PC-9 (cell line): ENCODE data around the gene RBMX. TPM values are rescaled to one million over a fixed set of nuclear protein-coding genes. Genes with fewer than 3 reads are reported as not detected.
A peak's percentile ranks its signal among the peaks of the same experiment; 100 is the strongest.

Source experiments
- BruUV-seq: library from RNA; stranded (reverse); fragments of 400-500 nt; replicated peaks from 2 replicates; lab custom pipeline; 2021; lab: Mats Ljungman, UMichigan
- CTCF ChIA-PET: fragments of 300-600 bp; sonication (Branson Sonifier 250); formaldehyde crosslinking; loops from one replicate; lab custom pipeline; 2022; ENCODE audit warnings: antibody characterized with exemption; lab: Charles Lee
- POLR2A ChIA-PET: fragments of 300-600 bp; sonication (Branson Sonifier 250); formaldehyde crosslinking; loops from one replicate; lab custom pipeline; 2022; ENCODE audit warnings: antibody characterized with exemption; ENCODE audit not compliant: unreplicated experiment; lab: Charles Lee
- DNase-seq, 2 experiments: peaks; one replicate each; pipeline versions ENCODE4 v3.0.0 to v3.0.0-alpha.2; 2015 to 2022; ENCODE audit warnings: mixed read lengths in 1 of 2
- H2AFZ ChIP-seq: fragments of 200-600 bp; sonication (generic); 2 replicates; pipeline ENCODE4 v1.8.1; 2017; ENCODE audit warnings: antibody characterized with exemption
- H3F3A ChIP-seq: fragments of 200-600 bp; sonication (generic); 2 replicates; pipeline ENCODE4 v1.8.1; 2017; ENCODE audit warnings: antibody characterized with exemption, mild to moderate bottlenecking, low read depth; ENCODE audit not compliant: insufficient read depth
- H3K27ac ChIP-seq: fragments of 200-600 bp; sonication (generic); 2 replicates; pipeline ENCODE4 v1.6.1; 2016; ENCODE audit warnings: mixed run types
- H3K27me3 ChIP-seq: fragments of 200-600 bp; sonication (generic); 2 replicates; pipeline ENCODE4 v1.6.1; 2016; ENCODE audit warnings: low read depth, mixed run types; ENCODE audit not compliant: insufficient read depth
- H3K36me3 ChIP-seq: fragments of 200-600 bp; sonication (generic); 2 replicates; pipeline ENCODE4 v1.6.1; 2016; ENCODE audit warnings: low read depth, mixed run types
- H3K4me1 ChIP-seq: fragments of 200-600 bp; sonication (generic); replicated peaks from 2 replicates; pipeline ENCODE4 v1.6.1; 2016; ENCODE audit warnings: mixed run types; ENCODE audit not compliant: insufficient read depth
- H3K4me2 ChIP-seq: fragments of 200-600 bp; sonication (generic); 2 replicates; pipeline ENCODE4 v1.6.1; 2017; ENCODE audit warnings: mixed run types
- H3K4me3 ChIP-seq: fragments of 200-600 bp; sonication (generic); 2 replicates; pipeline ENCODE4 v1.6.1; 2016; ENCODE audit warnings: mixed run types
- H3K79me2 ChIP-seq: fragments of 200-600 bp; sonication (generic); 2 replicates; pipeline ENCODE4 v1.6.1; 2017; ENCODE audit warnings: low read depth, mixed run types
- H3K9me2 ChIP-seq: fragments of 200-600 bp; sonication (generic); 2 replicates; pipeline ENCODE4 v1.8.1; 2017; ENCODE audit warnings: mild to moderate bottlenecking; ENCODE audit not compliant: insufficient read depth
- H3K9me3 ChIP-seq: fragments of 200-600 bp; sonication (generic); 2 replicates; pipeline ENCODE4 v1.8.1; 2016; ENCODE audit warnings: low read depth; ENCODE audit not compliant: insufficient read depth
- H4K20me1 ChIP-seq: fragments of 200-600 bp; sonication (generic); 2 replicates; pipeline ENCODE4 v1.8.1; 2017; ENCODE audit not compliant: insufficient read depth
- CTCF ChIP-seq: fragments of 200-600 bp; sonication (generic); conservative IDR thresholded peaks from 2 replicates; pipeline ENCODE4 v1.6.1; 2017; ENCODE audit warnings: mixed run types, antibody characterized with exemption, mild to moderate bottlenecking, moderate library complexity
- EZH2 ChIP-seq: fragments of 200-600 bp; sonication (generic); IDR thresholded peaks from 2 replicates; pipeline ENCODE4 v1.8.0; 2017; ENCODE audit warnings: antibody characterized with exemption, low read depth
- intact Hi-C: fragments of 100-400 bp; cut with micrococcal nuclease; formaldehyde crosslinking; loops from one replicate; pipeline ENCODE4 v1.10.0; 2022; ENCODE audit not compliant: unreplicated experiment
- total RNA-seq: library from RNA; stranded (reverse); gene quantifications from 2 replicates; pipeline ENCODE4 v1.2.3, GENCODE V29; 2021

Gene RBMX
- total RNA-seq, 1 experiment from 2014 or later: 275 TPM

DNA sequence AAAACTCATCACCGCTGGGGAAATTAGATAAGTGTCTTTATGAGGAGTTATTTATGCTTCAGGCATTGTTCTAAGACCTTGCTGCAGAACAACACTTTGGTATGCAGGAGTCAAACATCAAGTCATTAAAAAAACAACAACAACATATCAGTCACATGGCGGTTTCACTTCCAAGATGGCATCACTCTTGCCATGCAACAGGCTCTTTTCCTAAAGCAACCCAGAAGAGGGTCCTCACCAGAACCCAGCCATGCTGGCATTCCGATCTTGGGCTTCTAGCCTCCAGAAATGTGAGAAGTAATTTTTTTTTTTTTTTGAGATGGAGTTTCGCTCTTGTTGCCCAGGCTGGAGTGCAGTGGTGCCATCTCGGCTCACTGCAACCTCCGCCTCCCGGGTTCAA is 8.7 kb upstream of the RBMX start:
- no peak for TF ChIP-seq CTCF
- no peak for TF ChIP-seq EZH2
- H3K27ac ChIP-seq: no peak overlapping the region
- H3F3A ChIP-seq: no peaks in the 10 kb centered on the region
- no peaks in the 10 kb centered on the region for H3K9me3 ChIP-seq
- no peak for DNase-seq
- no peak overlapping the region for H3K4me3 ChIP-seq
- no peaks in the 10 kb centered on the region for H3K27me3 ChIP-seq
- no peaks in the 10 kb centered on the region for H3K9me2 ChIP-seq
- intact Hi-C loops: no loop called here
- no TSS peak for BruUV-seq
- POLR2A ChIA-PET: no interaction called here
- H3K36me3 ChIP-seq: no peaks in the 10 kb centered on the region
- no peaks in the 10 kb centered on the region for H3K79me2 ChIP-seq
- H4K20me1 ChIP-seq: no peaks in the 10 kb centered on the region
- H2AFZ ChIP-seq: no peak overlapping the region
- no peaks in the 10 kb centered on the region for H3K4me1 ChIP-seq
- CTCF ChIA-PET: no interaction called here
- no peak overlapping the region for H3K4me2 ChIP-seq

DNA sequence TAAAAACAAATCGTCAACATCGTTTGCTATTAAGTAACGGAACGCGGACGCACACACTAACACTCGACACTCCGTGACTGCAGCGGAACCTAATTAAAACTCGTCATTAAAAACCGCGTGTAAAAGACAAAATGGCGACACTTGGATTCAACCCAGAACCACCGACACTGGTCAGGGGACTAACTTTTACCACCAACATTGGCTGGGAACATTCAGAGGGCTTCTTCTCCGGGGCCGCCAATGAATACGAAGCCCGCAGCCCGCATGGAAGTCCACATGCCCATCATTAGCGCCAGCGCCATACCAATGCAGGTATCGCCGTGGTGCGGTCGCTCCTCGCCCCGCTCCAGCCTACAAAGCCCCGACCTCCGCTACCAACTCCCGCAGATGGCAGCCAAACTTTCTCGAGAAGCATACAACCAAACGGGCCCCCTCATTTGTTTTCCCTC is 498 bp downstream of the RBMX start:
- H3F3A ChIP-seq: peaks cover 27% of the 10 kb centered on the region; the same call in 1 of the 2 replicates
- intact Hi-C loops: loop anchor here (1.0 kb wide), 1 partner anchor 29 kb away; no protein-coding TSS in a partner anchor
- no peaks in the 10 kb centered on the region for H3K9me3 ChIP-seq
- H3K79me2 ChIP-seq: peaks cover 53% of the 10 kb centered on the region
- H3K27ac ChIP-seq: peak overlapping the region; percentile 69
- H3K4me3 ChIP-seq: peak overlapping the region; percentile 97
- ChIA-PET POLR2A (interaction anchor here (0.5 to 1.4 kb wide), 8 partner anchors 21 to 907 kb away, joined by 3 to 10 read pairs (median 4); partner anchors contain the start of gene VGLL1), CTCF (no interaction called here)
- H3K9me2 ChIP-seq: no peaks in the 10 kb centered on the region
- peaks cover 36% of the 10 kb centered on the region for H3K36me3 ChIP-seq
- no peak for DNase-seq
- H4K20me1 ChIP-seq: peaks cover 21% of the 10 kb centered on the region
- H3K27me3 ChIP-seq: no peaks in the 10 kb centered on the region
- H2AFZ ChIP-seq: peak overlapping the region; percentile 90
- TF ChIP-seq CTCF (no peak), EZH2 (no peak)
- peak overlapping the region; percentile 81 for H3K4me2 ChIP-seq
- TSS peak; percentile 71 for BruUV-seq
- peaks cover 4% of the 10 kb centered on the region; the same call in 1 of the 2 replicates for H3K4me1 ChIP-seq

DNA sequence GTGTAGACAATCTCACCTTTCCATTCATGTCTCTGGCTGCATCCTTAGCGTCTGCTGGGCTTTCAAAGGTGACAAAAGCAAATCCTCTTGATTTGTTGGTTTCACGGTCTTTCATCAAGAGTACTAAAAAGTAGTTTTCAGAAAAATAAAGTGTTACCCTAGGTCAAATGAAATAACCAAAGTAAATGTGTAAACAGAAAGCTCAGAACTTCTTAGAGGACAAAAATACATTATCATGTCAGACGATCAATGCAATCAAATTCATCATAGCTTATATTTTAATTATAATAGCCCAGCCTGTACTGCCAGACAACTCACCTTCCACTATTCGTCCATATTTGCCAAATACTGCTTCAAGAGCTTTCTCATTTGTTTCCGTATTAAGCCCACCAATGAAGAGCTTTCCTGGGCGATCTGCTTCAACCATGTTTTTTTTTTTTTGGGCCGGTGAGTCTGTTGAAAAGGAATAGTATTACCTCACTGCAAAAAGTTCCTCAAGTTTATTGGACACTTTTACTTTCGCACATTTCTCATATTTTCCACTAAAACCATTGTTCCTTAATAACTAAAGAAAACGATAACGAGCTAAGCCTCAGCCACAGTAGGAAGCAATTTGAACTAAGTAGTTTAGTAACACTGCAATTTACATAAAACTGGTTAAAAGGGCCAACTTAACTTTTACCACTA is 1.4 kb downstream of the RBMX start:
- intact Hi-C loops: loop anchor here (2.0 kb wide), 1 partner anchor 46 kb away; no protein-coding TSS in a partner anchor
- Histone ChIP-seq H3K9me2 (no peaks in the 10 kb centered on the region), H3F3A (peaks cover 36% of the 10 kb centered on the region; the same call in 1 of the 2 replicates), H3K27me3 (no peaks in the 10 kb centered on the region), H4K20me1 (peaks cover 28% of the 10 kb centered on the region), H3K4me2 (peak overlapping the region; percentile 81), H3K9me3 (no peaks in the 10 kb centered on the region), H3K4me1 (peaks cover 4% of the 10 kb centered on the region; the same call in 1 of the 2 replicates), H2AFZ (no peak overlapping the region), H3K27ac (peak overlapping the region; percentile 69), H3K79me2 (peaks cover 60% of the 10 kb centered on the region), H3K36me3 (peaks cover 44% of the 10 kb centered on the region), H3K4me3 (peak overlapping the region; percentile 97)
- DNase-seq: no peak
- ChIA-PET POLR2A (interaction anchor here (0.6 to 1.4 kb wide), 4 partner anchors 9 to 30 kb away, joined by 3 to 10 read pairs (median 4); no protein-coding TSS in a partner anchor), CTCF (interaction anchor here (0.6 kb wide), 1 partner anchor 13 kb away, joined by 3 read pairs; no protein-coding TSS in a partner anchor)
- TF ChIP-seq CTCF: no peak
- TF ChIP-seq EZH2: no peak
- no TSS peak for BruUV-seq
